ENCODE results near the gene MTHFR.

DNA sequence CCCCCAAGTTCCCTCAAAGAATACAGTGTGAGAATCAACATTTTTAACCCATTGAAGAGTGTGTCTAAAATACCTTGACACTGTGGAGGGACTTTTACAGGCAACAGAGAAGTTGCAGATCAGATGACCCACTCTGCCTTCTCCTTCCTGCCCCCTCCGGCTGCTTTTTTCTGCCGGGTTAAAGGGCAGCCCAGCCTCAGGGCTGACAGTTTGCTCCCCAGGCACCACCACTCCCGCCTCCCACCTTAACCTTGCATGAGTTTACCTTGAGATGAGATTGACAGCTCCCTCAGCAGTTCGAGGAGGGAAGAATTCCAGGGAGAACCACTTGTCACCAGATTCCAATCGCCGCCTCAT lies 3.2 kb downstream of the MTHFR start:
- TF ChIP-seq, protein P1, sequence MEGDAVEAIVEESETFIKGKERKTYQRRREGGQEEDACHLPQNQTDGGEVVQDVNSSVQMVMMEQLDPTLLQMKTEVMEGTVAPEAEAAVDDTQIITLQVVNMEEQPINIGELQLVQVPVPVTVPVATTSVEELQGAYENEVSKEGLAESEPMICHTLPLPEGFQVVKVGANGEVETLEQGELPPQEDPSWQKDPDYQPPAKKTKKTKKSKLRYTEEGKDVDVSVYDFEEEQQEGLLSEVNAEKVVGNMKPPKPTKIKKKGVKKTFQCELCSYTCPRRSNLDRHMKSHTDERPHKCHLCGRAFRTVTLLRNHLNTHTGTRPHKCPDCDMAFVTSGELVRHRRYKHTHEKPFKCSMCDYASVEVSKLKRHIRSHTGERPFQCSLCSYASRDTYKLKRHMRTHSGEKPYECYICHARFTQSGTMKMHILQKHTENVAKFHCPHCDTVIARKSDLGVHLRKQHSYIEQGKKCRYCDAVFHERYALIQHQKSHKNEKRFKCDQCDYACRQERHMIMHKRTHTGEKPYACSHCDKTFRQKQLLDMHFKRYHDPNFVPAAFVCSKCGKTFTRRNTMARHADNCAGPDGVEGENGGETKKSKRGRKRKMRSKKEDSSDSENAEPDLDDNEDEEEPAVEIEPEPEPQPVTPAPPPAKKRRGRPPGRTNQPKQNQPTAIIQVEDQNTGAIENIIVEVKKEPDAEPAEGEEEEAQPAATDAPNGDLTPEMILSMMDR (IDR thresholded peaks at IDR 0.05), result no peak
- TF ChIP-seq EP300 (IDR thresholded peaks at IDR 0.05), result no peak

Measured in sigmoid colon (tissue), 4 donors.